ENCODE data around the gene NUDT5. TPM values are rescaled to one million over a fixed set of nuclear protein-coding genes. Genes with fewer than 3 reads are reported as not detected.
A peak's percentile ranks its signal among the peaks of the same experiment; 100 is the strongest.
"Not testable (repeated sequence)": the region's sequence is repeated elsewhere in the genome, so short reads cannot be mapped to it uniquely, and the experiment has no call there.

Gene NUDT5
- total RNA-seq, 1 donor = 51.0 TPM

GRCh38 chr10:12238821-12239220 lies 43.1 kb upstream of the NUDT5 start:
- H3K27me3 ChIP-seq (ENCODE audit: insufficient read depth, low read length) = no peaks in the 10 kb centered on the region
- H4K20me1 ChIP-seq (ENCODE audit: insufficient read depth, low read length) = peaks cover 6% of the 10 kb centered on the region
- DNase-seq (ENCODE audit: insufficient read length, low spot score, missing footprints) = no peak
- H2AFZ ChIP-seq (ENCODE audit: low read length) = no peak overlapping the region
- peaks cover 19% of the 10 kb centered on the region for H3K79me2 ChIP-seq (ENCODE audit: insufficient read depth, low read length)
- no peak overlapping the region for H3K27ac ChIP-seq (ENCODE audit: low read depth, low read length)
- H3K9me3 ChIP-seq (ENCODE audit: low read depth, low read length) = no peaks in the 10 kb centered on the region
- H3K4me1 ChIP-seq (ENCODE audit: insufficient read depth, low read length) = peaks cover 3% of the 10 kb centered on the region
- TF ChIP-seq CTCF (IDR thresholded peaks at IDR 0.05; ENCODE audit: extremely low read depth, low read depth, low read length) = no peak
- no peak overlapping the region for H3K4me2 ChIP-seq (ENCODE audit: insufficient read depth, low read length)
- no peak overlapping the region for H3K4me3 ChIP-seq (ENCODE audit: insufficient read depth, low read length)
- peaks cover 32% of the 10 kb centered on the region for H3K36me3 ChIP-seq (ENCODE audit: insufficient read depth, low read length)

- peak; percentile 44 for DNase-seq (ENCODE audit: insufficient read length, low spot score, missing footprints)
- Histone ChIP-seq H2AFZ (ENCODE audit: low read length) (no peak overlapping the region), H3K27me3 (ENCODE audit: insufficient read depth, low read length) (no peaks in the 10 kb centered on the region), H3K4me2 (ENCODE audit: insufficient read depth, low read length) (no peak overlapping the region), H4K20me1 (ENCODE audit: insufficient read depth, low read length) (peaks cover 6% of the 10 kb centered on the region), H3K4me3 (ENCODE audit: insufficient read depth, low read length) (no peak overlapping the region), H3K36me3 (ENCODE audit: insufficient read depth, low read length) (peaks cover 30% of the 10 kb centered on the region), H3K79me2 (ENCODE audit: insufficient read depth, low read length) (peaks cover 19% of the 10 kb centered on the region), H3K27ac (ENCODE audit: low read depth, low read length) (no peak overlapping the region), H3K4me1 (ENCODE audit: insufficient read depth, low read length) (peaks cover 3% of the 10 kb centered on the region), H3K9me3 (ENCODE audit: low read depth, low read length) (no peaks in the 10 kb centered on the region)
- no peak for TF ChIP-seq CTCF (IDR thresholded peaks at IDR 0.05; ENCODE audit: extremely low read depth, low read depth, low read length)
These were observed 41.9 kb upstream of the NUDT5 start for GRCh38 chr10:12237265-12238220.

GRCh38 chr10:12235796-12236195 lies 40.1 kb upstream of the NUDT5 start:
- peaks cover 44% of the 10 kb centered on the region for H3K36me3 ChIP-seq (ENCODE audit: insufficient read depth, low read length)
- H3K79me2 ChIP-seq (ENCODE audit: insufficient read depth, low read length) = peaks cover 3% of the 10 kb centered on the region
- H2AFZ ChIP-seq (ENCODE audit: low read length) = no peak overlapping the region
- no peak overlapping the region for H3K4me2 ChIP-seq (ENCODE audit: insufficient read depth, low read length)
- TF ChIP-seq CTCF (IDR thresholded peaks at IDR 0.05; ENCODE audit: extremely low read depth, low read depth, low read length) = no peak
- no peak overlapping the region for H3K4me3 ChIP-seq (ENCODE audit: insufficient read depth, low read length)
- H3K9me3 ChIP-seq (ENCODE audit: low read depth, low read length) = no peaks in the 10 kb centered on the region
- no peak overlapping the region for H3K27ac ChIP-seq (ENCODE audit: low read depth, low read length)
- H3K4me1 ChIP-seq (ENCODE audit: insufficient read depth, low read length) = peaks cover 3% of the 10 kb centered on the region
- DNase-seq (ENCODE audit: insufficient read length, low spot score, missing footprints) = peak; percentile 23
- H4K20me1 ChIP-seq (ENCODE audit: insufficient read depth, low read length) = no peaks in the 10 kb centered on the region
- no peaks in the 10 kb centered on the region for H3K27me3 ChIP-seq (ENCODE audit: insufficient read depth, low read length)

GRCh38 chr10:12235116-12235694 lies 39.5 kb upstream of the NUDT5 start:
- H3K27me3 ChIP-seq (ENCODE audit: insufficient read depth, low read length) = no peaks in the 10 kb centered on the region
- no peaks in the 10 kb centered on the region for H4K20me1 ChIP-seq (ENCODE audit: insufficient read depth, low read length)
- no peak overlapping the region for H3K4me2 ChIP-seq (ENCODE audit: insufficient read depth, low read length)
- peaks cover 3% of the 10 kb centered on the region for H3K4me1 ChIP-seq (ENCODE audit: insufficient read depth, low read length)
- H3K36me3 ChIP-seq (ENCODE audit: insufficient read depth, low read length) = peaks cover 44% of the 10 kb centered on the region
- H2AFZ ChIP-seq (ENCODE audit: low read length) = no peak overlapping the region
- no peak for DNase-seq (ENCODE audit: insufficient read length, low spot score, missing footprints)
- no peak overlapping the region for H3K4me3 ChIP-seq (ENCODE audit: insufficient read depth, low read length)
- TF ChIP-seq CTCF (IDR thresholded peaks at IDR 0.05; ENCODE audit: extremely low read depth, low read depth, low read length) = no peak
- H3K27ac ChIP-seq (ENCODE audit: low read depth, low read length) = no peak overlapping the region
- no peaks in the 10 kb centered on the region for H3K9me3 ChIP-seq (ENCODE audit: low read depth, low read length)
- H3K79me2 ChIP-seq (ENCODE audit: insufficient read depth, low read length) = no peaks in the 10 kb centered on the region

GRCh38 chr10:12234687-12235086 lies 39.0 kb upstream of the NUDT5 start:
- H3K4me3 ChIP-seq (ENCODE audit: insufficient read depth, low read length); H3K4me2 ChIP-seq (ENCODE audit: insufficient read depth, low read length); H2AFZ ChIP-seq (ENCODE audit: low read length); H3K9me3 ChIP-seq (ENCODE audit: low read depth, low read length); DNase-seq (ENCODE audit: insufficient read length, low spot score, missing footprints); H3K79me2 ChIP-seq (ENCODE audit: insufficient read depth, low read length); H4K20me1 ChIP-seq (ENCODE audit: insufficient read depth, low read length); H3K4me1 ChIP-seq (ENCODE audit: insufficient read depth, low read length); H3K27me3 ChIP-seq (ENCODE audit: insufficient read depth, low read length); H3K27ac ChIP-seq (ENCODE audit: low read depth, low read length): not testable (repeated sequence)
- H3K36me3 ChIP-seq (ENCODE audit: insufficient read depth, low read length) = peaks cover 44% of the 10 kb centered on the region

All from osteoblast (primary cell).